AG09309 (cell line): ENCODE measurements around the gene PDE9A.
"Not testable (repeated sequence)": the region's sequence is repeated elsewhere in the genome, so short reads cannot be mapped to it uniquely, and the experiment has no call there.

Source experiments
- DNase-seq: peaks from one replicate; pipeline ENCODE4 v3.0.0-alpha.2; 2010; ENCODE audit warnings: low read depth
- H3K4me3 ChIP-seq: 2 replicates; pipeline ENCODE4 v1.5.1; 2011; ENCODE audit warnings: mild to moderate bottlenecking, low read depth, low read length, moderate library complexity; ENCODE audit not compliant: control insufficient read depth
- CTCF ChIP-seq: IDR thresholded peaks from 2 replicates; pipeline ENCODE4 v1.5.1; 2011; ENCODE audit warnings: mild to moderate bottlenecking, low read depth, low read length, inconsistent platforms; ENCODE audit not compliant: insufficient read depth, control insufficient read depth; ENCODE audit errors: missing control alignments

The PDE9A gene

DNA sequence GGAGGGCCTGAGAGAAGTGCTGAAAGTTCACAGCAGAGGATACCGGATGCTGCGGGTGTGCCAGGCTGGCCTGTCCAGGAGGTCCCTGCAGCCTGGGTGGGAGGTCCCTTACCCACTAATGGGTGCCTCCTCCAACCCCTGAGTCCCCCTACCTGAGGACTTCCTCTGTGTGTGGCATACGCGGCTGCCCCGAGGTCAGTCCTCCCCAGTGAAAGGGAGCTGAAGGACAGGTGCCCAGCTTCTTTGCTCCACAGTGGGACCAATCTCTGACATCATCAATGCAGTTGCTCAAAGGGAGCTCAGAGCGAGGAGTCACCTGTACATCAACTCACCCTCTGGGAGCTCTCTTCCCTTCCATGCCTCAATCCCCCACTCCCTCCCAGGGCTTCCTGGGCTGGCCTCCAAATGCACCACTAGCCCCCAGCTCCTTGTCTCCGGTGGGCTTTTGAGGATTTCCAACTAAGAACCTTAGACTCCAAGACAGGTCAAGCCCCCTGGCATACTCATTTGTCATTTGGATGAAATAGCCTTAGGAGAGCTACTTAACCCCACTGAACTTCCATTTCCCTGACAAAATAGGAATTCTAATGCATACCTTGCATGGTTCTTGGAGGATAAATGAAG is 53.9 kb downstream of the PDE9A start:
- no peak overlapping the region for H3K4me3 ChIP-seq
- DNase-seq: no peak
- no peak for TF ChIP-seq CTCF

GRCh38 chr21:42708107-42708506 is 54.7 kb downstream of the PDE9A start:
- DNase-seq: no peak
- TF ChIP-seq CTCF: no peak
- no peak overlapping the region for H3K4me3 ChIP-seq

- not testable (repeated sequence) for DNase-seq, H3K4me3 ChIP-seq
Measured at GRCh38 chr21:42708916-42709315, 55.5 kb downstream of the PDE9A start.

DNA sequence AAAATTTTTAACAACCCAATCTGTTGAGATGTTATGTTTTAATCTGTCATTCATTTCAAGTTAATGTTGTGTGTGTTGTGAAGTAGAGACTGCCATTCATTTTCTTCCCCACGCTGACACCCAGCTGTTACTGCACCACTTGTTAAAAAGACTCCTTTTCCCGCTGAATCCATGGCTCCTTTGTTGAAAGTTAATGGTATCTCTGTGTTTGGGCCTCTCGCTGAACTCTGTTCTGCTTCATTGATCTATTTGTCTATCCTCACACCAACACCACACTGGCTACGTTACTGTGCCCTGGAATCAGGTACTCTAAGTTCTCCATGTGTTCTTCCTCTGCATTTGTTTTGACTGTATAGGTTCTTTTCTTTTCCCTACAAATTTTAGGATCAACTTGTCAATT is 58.2 kb downstream of the PDE9A start:
- TF ChIP-seq CTCF: no peak
- no peak overlapping the region for H3K4me3 ChIP-seq
- no peak for DNase-seq

DNA sequence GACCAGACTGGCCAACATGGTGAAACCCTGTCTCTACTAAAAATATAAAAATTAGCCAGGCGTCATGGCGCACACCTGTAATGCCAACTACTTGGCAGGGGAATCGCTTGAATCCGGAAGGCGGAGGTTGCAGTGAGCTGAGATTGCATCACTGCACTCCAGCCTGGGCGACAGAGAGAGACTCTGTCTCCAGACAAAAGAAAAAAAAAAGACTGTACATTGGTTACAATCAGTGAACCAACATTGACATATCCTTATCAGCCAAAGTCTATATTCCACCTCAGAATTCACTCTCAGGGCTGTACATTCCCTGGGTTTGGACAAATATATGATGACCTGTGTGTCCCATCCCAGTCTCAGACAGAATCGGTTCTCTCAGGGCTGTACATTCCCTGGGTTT is 62.0 kb downstream of the PDE9A start:
- H3K4me3 ChIP-seq, DNase-seq: not testable (repeated sequence)

GRCh38 chr21:42716074-42716473 is 62.7 kb downstream of the PDE9A start:
- no peak for TF ChIP-seq CTCF
- no peak for DNase-seq
- H3K4me3 ChIP-seq: no peak overlapping the region

GRCh38 chr21:42720484-42720883 is 67.1 kb downstream of the PDE9A start:
- DNase-seq, H3K4me3 ChIP-seq: not testable (repeated sequence)

GRCh38 chr21:42721341-42721824 is 68.0 kb downstream of the PDE9A start:
- no peak for TF ChIP-seq CTCF
- no peak for DNase-seq
- no peak overlapping the region for H3K4me3 ChIP-seq

- no peak overlapping the region for H3K4me3 ChIP-seq
- TF ChIP-seq CTCF: no peak
- no peak for DNase-seq
Measured at GRCh38 chr21:42722153-42722552, 68.7 kb downstream of the PDE9A start.
